ENCODE measurements around the gene MRS2.
A peak's percentile ranks its signal among the peaks of the same experiment; 100 is the strongest.
"Not testable (repeated sequence)": the region's sequence is repeated elsewhere in the genome, so short reads cannot be mapped to it uniquely, and the experiment has no call there.

The MRS2 gene

DNA sequence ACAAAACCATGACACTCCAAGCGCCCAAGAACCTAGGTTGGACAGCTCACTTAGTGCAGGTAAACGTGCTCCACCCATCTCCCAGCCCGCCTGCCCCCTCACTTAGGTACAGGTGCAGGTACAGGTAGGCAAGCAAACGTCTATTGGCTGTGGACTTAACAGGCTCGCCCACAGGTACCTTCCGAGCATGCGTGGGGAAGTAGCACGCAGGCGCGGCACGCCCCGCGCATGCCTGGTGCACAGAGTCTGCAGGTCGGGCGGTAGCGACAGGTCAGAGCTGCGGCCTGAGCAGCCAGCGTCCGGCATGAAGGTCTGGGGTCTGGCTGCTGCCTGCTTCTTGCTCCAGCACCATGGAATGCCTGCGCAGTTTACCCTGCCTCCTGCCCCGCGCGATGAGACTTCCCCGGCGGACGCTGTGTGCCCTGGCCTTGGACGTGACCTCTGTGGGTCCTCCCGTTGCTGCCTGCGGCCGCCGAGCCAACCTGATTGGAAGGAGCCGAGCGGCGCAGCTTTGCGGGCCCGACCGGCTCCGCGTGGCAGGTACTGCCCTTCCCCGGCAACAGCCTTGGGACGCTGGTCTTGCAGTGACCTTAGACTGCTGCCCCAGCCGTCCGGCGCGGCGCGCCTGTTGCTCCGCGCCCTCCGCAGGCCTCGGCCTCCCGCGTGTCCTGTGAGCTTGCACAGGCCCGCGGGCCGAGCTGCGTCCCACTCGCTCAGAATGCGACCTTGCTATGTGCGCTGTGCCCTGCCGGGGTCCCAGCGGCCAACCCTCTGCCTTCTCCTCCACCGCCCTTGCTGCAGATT is at the start of gene MRS2:
TSS of gene MRS2 (plus strand) at position 240 of the 804 bp plus-strand sequence. CDS start at position 351, 111 bp downstream.
- peak; percentile 71 for DNase-seq

GRCh38 chr6:24353861-24354260 is 48.9 kb upstream of the MRS2 start:
- DNase-seq, result no peak

DNA sequence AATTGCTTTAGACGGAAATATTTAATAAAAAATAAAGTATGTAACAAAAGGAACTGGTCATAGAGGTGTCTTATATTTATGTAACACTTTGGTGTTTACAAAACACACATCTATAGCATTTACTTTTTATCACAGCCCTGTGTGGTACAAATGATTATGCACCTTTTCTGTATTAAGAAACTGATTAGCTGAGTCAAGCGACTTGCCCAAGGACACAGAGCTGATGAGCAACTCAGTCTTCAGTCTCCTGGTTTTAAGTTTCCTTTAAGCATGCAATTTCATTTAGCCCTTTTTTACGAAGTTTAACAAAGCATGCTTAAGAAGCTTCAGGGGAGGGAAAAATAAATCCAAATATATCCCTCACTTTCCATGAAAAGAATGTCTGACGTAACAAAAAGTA is 47.3 kb upstream of the MRS2 start:
- no peak for DNase-seq

- no peak for DNase-seq
Measured at GRCh38 chr6:24356310-24356973, 46.3 kb upstream of the MRS2 start.

DNA sequence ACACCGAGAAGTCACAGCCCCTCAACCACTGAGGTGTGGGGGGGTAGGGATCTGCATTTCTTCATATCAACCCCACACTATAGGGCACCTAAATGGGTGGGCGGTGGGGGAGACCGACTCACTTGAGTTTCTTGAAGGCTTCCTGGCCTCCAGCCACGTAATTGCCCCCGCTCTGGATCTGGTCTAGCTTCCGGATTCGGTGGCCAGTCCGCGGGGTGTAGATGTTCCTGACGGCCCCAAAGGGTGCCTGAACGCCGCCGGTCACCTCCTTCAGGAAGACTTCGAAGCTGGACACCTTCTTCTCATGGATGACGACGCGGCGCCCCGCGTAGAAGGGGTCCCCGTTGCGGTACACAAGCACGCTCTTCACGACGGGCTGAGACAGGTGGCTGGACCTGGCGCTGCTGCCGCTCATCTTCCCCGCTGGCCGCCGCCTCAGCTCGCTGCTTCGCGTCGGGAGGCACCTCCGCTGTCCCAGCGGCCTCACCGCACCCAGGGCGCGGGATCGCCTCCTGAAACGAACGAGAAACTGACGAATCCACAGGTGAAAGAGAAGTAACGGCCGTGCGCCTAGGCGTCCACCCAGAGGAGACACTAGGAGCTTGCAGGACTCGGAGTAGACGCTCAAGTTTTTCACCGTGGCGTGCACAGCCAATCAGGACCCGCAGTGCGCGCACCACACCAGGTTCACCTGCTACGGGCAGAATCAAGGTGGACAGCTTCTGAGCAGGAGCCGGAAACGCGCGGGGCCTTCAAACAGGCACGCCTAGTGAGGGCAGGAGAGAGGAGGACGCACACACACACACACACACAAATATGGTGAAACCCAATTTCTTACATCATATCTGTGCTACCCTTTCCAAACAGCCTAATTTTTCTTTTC is 45.2 kb upstream of the MRS2 start, which contains the start of gene DCDC2:
TSS of gene DCDC2 (minus strand) at position 724 of the 883 bp plus-strand sequence. CDS start at position 415, 309 bp downstream.
- no peak for DNase-seq

DNA sequence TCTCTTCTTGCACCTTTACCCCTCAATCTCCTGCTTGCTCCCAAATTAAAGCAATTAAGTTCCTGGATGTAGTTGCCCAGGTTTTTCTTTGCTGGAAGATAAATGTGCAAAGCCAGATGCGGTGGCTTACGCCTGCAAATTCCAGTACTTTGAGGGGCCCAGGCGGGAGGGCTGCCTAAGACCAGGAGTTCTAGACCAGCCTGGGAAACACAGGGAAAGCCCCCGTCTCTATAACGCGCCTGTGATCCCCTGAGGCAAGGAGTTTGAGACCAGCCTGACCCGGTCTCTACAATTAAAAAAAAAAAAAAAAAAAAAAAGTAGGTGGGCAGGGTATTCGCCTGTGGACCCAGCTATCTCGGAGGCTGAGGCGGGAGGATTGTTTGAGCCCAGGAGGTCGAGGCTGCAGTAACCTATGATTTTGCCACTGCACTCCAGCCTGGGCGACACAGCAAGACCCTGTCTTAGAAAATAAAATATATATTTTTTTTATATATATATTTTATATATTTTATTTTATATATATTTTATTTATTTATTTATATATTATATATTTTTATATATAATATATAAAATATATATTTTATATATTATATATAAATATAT is 44.4 kb upstream of the MRS2 start:
- DNase-seq, result no peak

GRCh38 chr6:24359640-24360454 is 42.9 kb upstream of the MRS2 start:
- peak; percentile 66 for DNase-seq

DNA sequence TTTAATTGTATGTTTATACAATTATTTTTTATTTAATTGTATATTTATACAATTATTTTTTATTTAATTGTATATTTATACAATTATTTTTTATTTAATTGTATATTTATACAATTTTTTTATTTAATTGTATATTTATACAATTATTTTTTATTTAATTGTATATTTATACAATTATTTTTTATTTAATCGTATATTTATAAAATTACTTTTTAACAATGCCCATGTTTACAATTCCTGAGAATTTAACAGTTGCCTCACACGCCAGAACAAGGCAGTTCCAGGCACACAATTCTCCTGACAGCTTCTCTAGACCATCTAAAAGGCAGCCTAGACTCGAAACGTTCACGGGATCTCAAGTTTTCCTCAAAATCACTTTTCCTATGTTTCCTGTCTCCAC is 40.4 kb upstream of the MRS2 start:
- not testable (repeated sequence) for DNase-seq

DNA sequence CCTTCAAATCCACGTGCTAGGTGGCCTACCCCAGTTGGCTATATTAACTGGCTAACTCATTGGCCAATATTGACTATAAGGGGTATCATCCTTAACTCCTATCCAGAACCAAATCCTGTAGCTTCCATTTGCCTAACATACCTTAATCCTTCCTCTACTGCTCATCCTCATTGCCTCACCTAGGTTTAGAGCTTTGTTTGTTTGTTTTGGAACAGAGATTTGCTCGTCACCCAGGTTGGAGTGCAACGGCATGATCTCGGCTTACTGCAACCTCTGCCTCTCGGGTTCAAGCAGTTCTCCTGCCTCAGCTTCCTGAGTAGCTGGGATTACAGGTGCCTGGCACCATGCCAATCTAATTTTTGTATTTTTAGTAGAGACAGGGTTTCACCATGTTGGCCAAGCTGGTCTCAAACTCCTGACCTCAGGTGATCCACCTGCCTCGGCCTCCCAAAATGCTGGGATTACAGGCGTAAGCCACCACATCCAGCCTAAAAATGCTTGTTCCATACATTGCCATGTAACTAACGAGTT is 37.6 kb upstream of the MRS2 start:
- not testable (repeated sequence) for DNase-seq

DNA sequence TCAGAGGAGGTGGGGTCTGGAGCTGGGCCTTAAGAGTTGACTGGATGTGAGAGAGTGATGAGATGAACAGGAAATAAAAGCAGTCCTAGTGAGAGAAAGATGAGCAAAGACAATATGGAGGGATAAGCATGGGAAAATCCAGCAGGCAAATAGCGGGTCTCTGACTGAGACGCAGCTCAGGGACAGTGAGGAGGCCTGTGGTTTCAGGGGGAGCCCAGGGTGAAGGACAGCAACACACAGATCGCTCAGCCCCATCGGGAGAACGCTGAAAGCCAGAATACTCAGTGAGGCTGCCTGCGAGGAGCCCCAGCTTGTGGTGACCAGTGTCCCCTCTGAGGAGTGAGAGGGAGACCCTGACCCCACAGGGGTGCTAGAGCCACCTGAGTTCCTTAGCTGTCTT is 28.1 kb upstream of the MRS2 start:
- DNase-seq, result no peak

GRCh38 chr6:24376871-24377270 is 25.9 kb upstream of the MRS2 start:
- DNase-seq, result no peak

DNA sequence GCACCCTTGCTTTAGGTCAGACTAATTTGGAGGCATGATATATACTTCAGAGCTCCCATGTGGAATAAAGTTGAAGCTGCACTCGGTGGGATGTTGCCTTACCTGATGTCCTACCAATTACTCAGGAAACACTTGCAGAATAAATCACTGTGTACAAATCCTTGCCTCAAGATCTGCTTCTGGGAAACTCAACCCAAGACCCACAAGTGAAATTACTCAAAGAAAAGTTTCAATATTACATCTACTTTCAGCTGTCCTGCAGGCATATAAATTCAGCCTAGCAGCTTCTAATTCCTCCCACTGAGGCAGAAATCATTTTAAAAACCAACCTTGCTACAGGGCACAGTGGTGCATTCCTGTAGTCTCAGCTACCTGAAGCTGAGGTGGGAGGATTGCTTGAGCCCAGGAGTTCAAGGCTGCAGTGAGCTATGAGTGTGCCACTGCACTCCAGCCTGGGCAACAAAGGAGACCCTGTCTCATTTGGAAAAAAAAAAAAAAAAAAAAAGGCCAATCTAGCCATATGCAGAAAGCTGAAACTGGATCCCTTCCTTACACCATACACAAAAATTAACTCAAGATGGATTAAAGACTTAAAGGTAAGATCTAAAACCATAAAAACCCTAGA is 24.2 kb upstream of the MRS2 start:
- no peak for DNase-seq

DNA sequence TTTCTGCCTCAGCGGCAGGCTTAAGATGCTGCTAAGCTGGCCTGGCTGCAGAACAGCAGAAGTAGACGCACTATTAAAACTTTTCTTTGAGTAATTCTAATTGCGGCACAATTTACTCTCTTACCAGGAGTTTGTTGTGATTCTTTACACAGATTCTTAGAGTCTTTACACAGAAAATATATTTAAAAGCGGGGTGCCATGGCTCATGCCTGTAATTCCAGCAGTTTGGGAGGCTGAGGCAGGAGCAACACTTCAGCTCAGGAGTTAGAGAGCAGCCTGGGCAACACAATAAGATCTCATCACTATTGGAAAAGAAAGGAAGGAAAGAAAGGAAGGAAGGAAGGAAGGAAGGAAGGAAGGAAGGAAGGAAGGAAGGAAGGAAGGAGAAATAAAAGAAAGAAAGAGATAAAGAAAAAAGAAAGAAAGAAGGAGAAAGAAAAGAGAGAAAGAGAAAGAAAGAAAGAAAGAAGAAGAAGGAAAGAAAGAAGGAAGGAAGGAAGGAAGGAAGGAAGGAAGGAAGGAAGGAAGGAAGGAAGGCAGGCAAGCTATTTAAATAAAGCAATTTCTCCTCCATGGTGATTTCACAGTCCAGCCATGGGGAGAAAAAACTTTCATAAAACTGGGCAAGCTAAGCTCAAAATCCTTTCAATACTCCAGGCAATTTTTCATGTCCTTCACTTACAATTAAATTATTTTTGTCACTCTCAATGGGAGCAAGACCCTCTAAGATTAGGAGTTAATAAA is 21.1 kb upstream of the MRS2 start:
- no peak for DNase-seq

- DNase-seq, result no peak
Measured at GRCh38 chr6:24382220-24382540, 20.6 kb upstream of the MRS2 start.

- not testable (repeated sequence) for DNase-seq
Measured at GRCh38 chr6:24382891-24383494, 19.7 kb upstream of the MRS2 start.

GRCh38 chr6:24384369-24385130 is 18.2 kb upstream of the MRS2 start:
- DNase-seq, result not testable (repeated sequence)

- DNase-seq, result no peak
Measured at GRCh38 chr6:24385536-24386269, 17.0 kb upstream of the MRS2 start.

GRCh38 chr6:24387818-24388217 is 14.9 kb upstream of the MRS2 start:
- DNase-seq, result no peak

DNA sequence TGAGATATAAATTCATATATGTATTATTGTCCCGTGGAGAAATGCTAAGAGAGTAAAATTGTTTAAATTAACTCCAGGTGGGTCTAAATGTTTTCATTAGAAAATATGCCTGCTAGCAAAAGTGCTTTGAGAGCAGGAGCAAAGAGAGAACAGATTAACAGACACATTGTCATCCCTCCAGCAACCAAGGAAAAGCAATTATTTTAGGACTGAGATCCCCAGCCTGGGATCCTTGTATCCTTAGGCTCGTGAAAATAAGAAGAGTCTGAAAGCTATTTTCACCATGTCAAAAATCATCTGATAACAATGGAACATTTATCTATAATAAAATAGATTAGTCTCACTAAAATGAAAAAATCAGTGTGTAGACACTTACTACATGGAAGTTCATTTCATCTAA is 11.5 kb upstream of the MRS2 start:
- no peak for DNase-seq
